Measurements from ENCODE around the gene CALHM3.
A peak's percentile ranks its signal among the peaks of the same experiment; 100 is the strongest.
"Not testable (repeated sequence)": the region's sequence is repeated elsewhere in the genome, so short reads cannot be mapped to it uniquely, and the experiment has no call there.

CALHM3 gene

DNA sequence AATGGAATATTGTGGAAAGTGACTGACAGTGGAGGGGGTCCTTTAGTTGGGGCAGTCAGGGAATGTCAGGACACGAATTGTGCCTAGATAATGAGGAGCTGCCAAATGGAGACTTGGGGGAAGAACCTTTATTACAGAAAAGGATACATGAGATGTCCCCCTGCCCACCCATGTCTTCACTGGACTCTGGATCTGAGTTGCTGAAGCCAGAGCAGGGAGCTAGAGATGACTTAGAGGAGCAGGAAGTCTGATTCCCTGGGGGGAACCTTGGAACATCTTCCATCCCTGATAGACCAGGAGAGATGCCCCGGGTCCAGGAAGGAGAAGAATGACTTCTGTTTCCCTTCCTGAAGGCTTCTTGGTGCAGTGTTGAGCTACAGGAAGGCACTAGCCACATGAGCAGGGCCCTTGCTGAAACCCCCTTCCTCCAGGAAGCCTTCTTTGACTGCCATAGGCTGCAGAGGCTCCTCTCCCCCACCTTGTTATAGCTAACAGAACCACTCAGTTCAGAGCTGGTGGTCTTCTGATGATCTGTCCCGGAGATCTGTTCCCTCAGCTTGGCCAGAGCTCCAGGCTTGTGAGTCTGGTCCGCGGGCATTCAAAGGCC, 13.7 kb upstream of the CALHM3 start:
- peak overlapping the region; percentile 75 for H3K4me3 Mint-ChIP-seq
- no peaks in the 10 kb centered on the region for H3K9me3 Mint-ChIP-seq
- peaks cover 38% of the 10 kb centered on the region for H3K4me1 Mint-ChIP-seq
- H3K27ac Mint-ChIP-seq = no peak overlapping the region
- no peak for DNase-seq (ENCODE audit: low spot score in 2 of 2)
- H3K36me3 Mint-ChIP-seq = no peaks in the 10 kb centered on the region
- ATAC-seq = no peak

DNA sequence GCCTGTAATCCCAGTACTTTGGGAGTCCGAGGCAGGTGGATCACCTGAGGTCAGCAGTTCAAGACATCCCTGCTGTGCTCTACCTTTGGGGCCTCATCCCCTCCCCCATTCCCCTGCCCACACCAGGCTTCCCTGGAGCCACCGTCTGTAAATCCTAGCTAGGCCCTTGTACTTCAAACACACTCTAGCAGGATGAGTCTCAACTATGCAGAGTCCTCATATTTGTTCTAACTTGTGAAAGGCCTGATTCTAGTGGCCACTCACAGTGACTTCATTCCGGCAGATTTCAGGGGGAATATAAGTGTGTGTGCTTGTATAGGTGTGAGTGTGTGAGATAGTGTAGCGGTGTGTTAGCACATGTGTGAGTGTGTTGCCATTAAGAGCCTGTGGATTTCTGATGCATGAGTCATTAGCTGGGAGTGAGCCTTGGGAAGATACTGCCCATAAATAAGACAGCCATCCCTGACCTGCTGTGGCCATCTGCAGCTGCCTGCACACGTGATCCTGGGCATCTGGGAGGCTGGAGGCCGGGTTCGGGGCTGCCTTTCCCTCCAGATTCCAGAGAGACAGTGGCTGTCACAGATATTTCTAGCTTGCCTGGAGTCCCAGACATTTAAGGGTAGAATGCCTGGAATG, 12.8 kb upstream of the CALHM3 start:
- H3K27ac Mint-ChIP-seq = peak overlapping the region; percentile 72
- H3K9me3 Mint-ChIP-seq = no peaks in the 10 kb centered on the region
- ATAC-seq (no peak), DNase-seq (ENCODE audit: low spot score in 2 of 2) (no peak)
- no peak overlapping the region for H3K4me3 Mint-ChIP-seq
- H3K4me1 Mint-ChIP-seq = peaks cover 38% of the 10 kb centered on the region
- no peaks in the 10 kb centered on the region for H3K36me3 Mint-ChIP-seq

DNA sequence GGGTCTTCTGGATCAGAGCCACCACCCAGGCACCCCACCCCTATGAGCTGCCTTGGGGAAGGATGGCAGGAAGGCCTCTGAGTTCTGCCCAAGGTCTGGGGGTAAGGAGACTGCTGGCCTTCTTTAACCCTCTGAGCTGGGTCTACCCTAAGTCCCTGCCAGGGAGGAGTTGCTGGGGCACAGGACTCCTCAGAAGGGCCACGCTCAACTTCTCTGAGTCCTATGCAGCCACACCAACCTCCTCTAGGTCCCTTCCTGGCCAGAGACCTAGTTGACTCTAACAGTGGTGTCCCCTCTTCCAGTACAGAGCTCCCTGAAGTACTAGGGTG, 11.9 kb upstream of the CALHM3 start:
- H3K36me3 Mint-ChIP-seq = no peaks in the 10 kb centered on the region
- peaks cover 38% of the 10 kb centered on the region for H3K4me1 Mint-ChIP-seq
- peak overlapping the region; percentile 72 for H3K27ac Mint-ChIP-seq
- DNase-seq (ENCODE audit: low spot score in 2 of 2) (no peak), ATAC-seq (peak; percentile 39)
- H3K4me3 Mint-ChIP-seq = no peak overlapping the region
- H3K9me3 Mint-ChIP-seq = no peaks in the 10 kb centered on the region

DNA sequence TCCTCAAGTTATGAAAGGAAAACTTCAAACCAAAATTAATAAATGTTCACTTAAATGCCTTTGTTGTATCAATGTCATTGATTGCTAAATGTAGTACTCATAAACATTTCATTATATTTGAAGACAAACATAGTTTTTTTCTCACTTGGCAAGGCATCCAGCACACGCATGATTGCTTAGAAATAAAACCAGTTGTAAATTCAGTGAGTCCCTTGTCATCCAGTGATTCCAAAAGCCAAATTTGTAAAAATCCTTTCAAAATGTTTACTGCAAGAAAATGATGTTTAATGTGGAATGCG, 8.3 kb upstream of the CALHM3 start:
- no peak overlapping the region for H3K27ac Mint-ChIP-seq
- ATAC-seq (no peak), DNase-seq (ENCODE audit: low spot score in 2 of 2) (no peak)
- H3K36me3 Mint-ChIP-seq = no peaks in the 10 kb centered on the region
- H3K9me3 Mint-ChIP-seq = no peaks in the 10 kb centered on the region
- no peak overlapping the region for H3K4me3 Mint-ChIP-seq
- H3K4me1 Mint-ChIP-seq = peaks cover 36% of the 10 kb centered on the region

DNA sequence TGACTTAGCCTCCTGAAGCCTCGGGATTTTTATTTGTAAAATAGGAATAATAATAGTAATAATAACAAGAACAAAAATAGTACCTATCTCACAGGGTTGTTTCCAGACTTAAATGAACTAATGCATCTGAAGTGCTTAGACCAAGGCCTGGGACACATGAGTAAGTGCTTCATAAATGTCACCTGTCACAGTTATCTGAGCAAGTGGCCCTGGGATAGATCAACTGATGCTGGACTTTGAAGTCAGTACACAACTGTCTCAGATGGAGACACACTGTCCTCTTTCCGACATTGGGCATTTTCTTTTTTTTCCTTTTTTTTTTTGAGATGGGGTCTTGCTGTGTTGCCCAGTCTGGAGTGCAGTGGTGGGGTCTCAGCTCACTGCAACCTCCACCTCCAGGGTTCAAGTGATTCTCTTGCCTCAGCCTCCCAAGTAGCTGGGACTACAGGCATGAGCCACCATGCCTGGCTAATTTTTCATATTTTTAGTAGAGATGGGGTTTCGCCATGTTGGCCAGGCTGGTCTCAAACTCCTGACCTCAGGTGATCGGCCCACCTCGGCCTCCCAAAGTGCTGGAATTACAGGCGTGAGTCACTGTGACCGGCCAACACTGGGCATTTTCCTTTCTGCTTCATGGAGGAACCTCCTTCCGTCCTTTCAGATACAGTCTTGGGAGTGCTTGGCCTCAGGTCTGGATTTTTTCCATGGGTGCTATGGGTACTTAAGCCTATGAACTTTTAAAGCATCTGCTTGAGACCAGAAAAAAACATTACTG, 7.8 kb upstream of the CALHM3 start:
- H3K9me3 Mint-ChIP-seq; H3K4me3 Mint-ChIP-seq; DNase-seq (ENCODE audit: low spot score in 2 of 2); H3K27ac Mint-ChIP-seq; H3K36me3 Mint-ChIP-seq; ATAC-seq: not testable (repeated sequence)
- H3K4me1 Mint-ChIP-seq = peaks cover 36% of the 10 kb centered on the region

DNA sequence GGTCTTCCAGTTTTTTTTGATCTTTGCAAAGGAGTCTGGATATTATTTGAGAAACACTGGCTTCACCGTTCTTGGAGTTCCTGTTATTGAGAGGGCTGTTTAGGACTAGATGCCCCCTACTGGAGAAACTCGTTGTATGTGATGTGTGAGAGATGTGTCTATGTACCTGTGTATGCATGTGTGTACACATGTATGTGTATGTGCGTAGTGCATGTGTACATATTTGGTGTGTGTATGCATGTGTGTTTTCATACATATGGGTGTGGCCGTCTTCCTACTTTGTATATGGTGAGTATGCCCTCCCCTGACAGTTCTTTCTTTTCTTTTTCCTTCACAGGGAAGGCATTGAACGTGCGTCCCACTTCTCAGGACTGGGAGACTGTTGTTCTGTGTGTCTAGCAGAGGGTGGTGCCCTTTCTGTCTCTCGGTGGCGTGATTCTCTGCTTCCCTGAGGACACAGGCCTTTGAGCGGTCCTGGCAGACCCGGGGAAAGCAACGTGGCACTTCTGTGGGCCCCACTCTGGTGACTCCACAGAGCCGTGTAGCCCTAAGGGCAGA, 3.0 kb upstream of the CALHM3 start:
- H3K4me3 Mint-ChIP-seq = no peak overlapping the region
- peaks cover 13% of the 10 kb centered on the region for H3K4me1 Mint-ChIP-seq
- no peaks in the 10 kb centered on the region for H3K9me3 Mint-ChIP-seq
- H3K36me3 Mint-ChIP-seq = no peaks in the 10 kb centered on the region
- ATAC-seq (peak; percentile 89), DNase-seq (ENCODE audit: low spot score in 2 of 2) (no peak)
- H3K27ac Mint-ChIP-seq = no peak overlapping the region

DNA sequence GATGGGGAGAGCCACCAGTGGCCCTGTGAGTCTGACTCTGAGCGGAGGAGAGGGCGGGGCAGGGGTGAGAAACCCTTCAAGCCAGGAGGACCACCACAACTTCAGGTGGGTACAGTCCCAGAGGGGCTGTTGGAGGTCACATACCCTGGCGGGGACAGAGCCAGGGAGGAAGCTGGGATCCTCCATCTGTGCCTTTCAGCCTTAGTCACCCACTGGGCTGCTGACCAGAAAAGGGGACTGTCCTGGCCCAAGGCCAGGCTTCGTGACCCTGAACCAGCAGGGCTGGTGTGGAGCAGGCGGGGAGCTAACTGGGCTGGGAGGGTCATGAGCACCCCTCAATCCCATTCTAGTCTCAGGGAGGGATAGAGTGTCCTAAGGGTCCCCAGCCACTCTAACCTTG, 1.5 kb upstream of the CALHM3 start:
- DNase-seq (ENCODE audit: low spot score in 2 of 2) (no peak), ATAC-seq (no peak)
- Mint-ChIP-seq H3K27ac (no peak overlapping the region), H3K4me3 (no peak overlapping the region), H3K9me3 (no peaks in the 10 kb centered on the region), H3K4me1 (peaks cover 15% of the 10 kb centered on the region), H3K36me3 (no peaks in the 10 kb centered on the region)

DNA sequence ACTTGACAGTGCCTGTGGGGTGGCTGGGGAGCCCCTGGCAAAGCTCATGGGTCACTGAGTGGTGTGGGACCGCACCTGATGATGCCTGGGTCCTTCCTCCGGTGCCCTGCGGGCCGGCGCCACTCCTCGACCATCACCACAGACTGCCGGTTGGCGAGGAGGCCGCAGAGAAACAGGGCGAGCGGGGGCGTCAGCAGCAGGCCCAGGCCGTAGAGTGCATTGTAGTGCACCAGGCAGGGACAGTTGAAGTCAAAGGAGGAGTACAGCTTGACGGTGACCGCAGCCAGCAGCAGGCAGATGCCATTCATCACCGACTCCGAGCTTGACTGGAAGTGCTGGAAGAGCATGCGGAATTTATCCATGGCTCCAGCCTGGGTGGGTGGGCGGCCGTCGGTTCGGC, 369 bp downstream of the CALHM3 start:
- H3K4me1 Mint-ChIP-seq = peaks cover 20% of the 10 kb centered on the region
- H3K4me3 Mint-ChIP-seq = no peak overlapping the region

DNA sequence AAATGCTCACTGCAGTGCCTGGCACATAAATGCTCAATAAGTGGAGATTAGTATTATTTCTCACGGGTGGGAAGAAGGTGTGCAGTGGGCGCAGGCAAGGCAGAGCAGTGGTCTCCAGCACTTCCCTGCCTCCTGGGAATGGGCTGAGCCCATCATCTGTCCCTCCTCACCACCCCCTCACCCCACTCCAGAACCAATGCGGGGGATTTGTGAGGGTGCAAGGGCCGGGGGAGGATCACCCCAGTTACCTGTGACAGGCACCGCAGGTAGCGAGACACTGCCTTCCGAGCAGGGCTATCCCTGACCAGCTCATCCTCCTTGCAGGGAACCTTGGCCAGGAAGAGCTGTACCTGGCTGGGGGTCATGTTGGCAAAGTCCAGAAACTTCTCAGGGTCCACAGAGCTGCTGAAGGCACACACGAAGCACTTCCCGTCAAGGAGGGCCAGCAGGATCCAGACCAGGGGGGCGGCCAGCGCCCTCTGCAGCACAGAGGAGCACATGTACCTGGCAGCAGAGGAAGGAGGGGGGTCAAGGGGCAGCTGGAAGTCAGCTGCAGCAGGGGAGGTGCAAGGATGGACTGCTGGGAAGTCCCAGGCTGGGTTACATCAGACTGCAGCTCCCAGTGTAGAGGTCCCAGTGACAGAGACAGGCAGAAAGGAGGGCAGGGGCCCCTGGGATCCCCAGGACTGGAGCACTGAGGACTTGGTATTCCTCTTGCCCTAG, 2.8 kb downstream of the CALHM3 start:
- Mint-ChIP-seq H3K36me3 (peaks cover 1% of the 10 kb centered on the region), H3K9me3 (no peaks in the 10 kb centered on the region), H3K4me3 (no peak overlapping the region), H3K27ac (no peak overlapping the region), H3K4me1 (peaks cover 25% of the 10 kb centered on the region)
- peak; percentile 55 for ATAC-seq
- no peak for DNase-seq (ENCODE audit: low spot score in 2 of 2)

More for the DNA sequence above, 369 bp downstream of the CALHM3 start:
- H3K9me3 Mint-ChIP-seq = no peaks in the 10 kb centered on the region
- H3K27ac Mint-ChIP-seq = no peak overlapping the region
- no peaks in the 10 kb centered on the region for H3K36me3 Mint-ChIP-seq
- ATAC-seq = no peak
- DNase-seq (ENCODE audit: low spot score in 2 of 2) = no peak

DNA sequence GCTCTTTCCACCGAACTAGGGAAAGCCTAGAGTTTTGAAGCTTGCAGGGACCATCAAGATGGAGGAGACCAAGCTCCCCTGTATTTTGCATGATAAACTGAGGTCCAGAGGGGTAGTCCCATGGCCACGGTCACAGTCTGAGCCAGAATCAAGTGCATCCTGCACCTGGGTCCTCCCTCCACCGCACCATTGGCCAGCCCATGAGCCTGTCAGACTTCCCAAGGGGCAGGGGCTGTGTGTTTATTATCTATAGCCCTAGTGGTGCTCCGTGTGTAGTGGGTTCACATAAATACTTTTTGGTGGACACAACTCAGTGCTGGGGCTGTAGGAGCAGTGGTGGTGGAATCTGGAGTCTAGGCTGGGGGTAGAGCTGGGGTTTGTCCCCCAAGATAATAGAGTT, 3.6 kb downstream of the CALHM3 start:
- peaks cover 33% of the 10 kb centered on the region for H3K4me1 Mint-ChIP-seq
- H3K36me3 Mint-ChIP-seq = peaks cover 5% of the 10 kb centered on the region
- no peaks in the 10 kb centered on the region for H3K9me3 Mint-ChIP-seq

DNA sequence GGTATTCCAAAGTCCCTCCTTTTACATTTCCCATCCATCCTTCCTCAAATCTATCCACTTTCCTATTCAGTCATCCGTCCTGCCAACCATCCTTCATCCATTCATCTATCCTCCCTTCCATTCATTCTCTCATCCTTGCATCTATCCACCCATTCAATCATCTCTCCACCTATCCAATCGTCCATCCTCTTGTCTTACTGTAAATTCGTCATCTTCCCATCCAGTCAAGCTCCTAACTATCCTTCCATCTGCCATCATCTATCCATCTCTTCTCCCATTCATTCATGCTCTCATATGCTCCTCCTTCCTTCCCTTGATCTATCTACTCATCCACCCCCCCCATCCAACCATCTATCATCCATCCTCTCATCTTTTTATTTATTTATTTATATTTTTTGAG, 5.0 kb downstream of the CALHM3 start:
- no peak overlapping the region for H3K4me3 Mint-ChIP-seq

More for the DNA sequence above, 3.6 kb downstream of the CALHM3 start:
- no peak for DNase-seq (ENCODE audit: low spot score in 2 of 2)
- no peak overlapping the region for H3K4me3 Mint-ChIP-seq
- ATAC-seq = no peak
- H3K27ac Mint-ChIP-seq = no peak overlapping the region

DNA sequence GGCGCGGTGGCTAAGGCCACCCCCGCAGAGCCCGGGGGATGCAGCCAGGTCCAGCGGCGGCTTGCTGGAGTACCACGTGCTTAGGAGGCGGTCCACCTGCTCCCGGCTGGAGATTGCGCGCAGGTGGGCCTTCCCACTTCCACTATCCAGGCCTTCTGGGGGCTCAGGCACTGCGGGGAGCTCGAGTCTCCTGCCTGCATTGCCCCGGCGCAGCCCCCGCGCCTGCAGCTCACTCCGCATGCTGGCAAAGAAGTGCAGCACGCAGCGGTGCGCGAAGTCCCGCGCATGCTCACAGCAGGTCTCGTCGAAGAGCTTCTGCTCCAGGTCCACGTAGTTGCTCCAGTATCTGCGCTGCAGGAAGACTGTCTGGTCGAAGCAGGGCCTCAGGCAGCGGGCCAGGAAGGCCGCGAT, 5.8 kb downstream of the CALHM3 start:
- Mint-ChIP-seq H3K36me3 (peaks cover 5% of the 10 kb centered on the region), H3K4me3 (no peak overlapping the region), H3K4me1 (peaks cover 44% of the 10 kb centered on the region), H3K27ac (no peak overlapping the region), H3K9me3 (no peaks in the 10 kb centered on the region)
- ATAC-seq (no peak), DNase-seq (ENCODE audit: low spot score in 2 of 2) (no peak)

More for the DNA sequence above, 5.0 kb downstream of the CALHM3 start:
- H3K27ac Mint-ChIP-seq = no peak overlapping the region
- H3K9me3 Mint-ChIP-seq = no peaks in the 10 kb centered on the region
- H3K4me1 Mint-ChIP-seq = peaks cover 44% of the 10 kb centered on the region
- peaks cover 5% of the 10 kb centered on the region for H3K36me3 Mint-ChIP-seq
- DNase-seq (ENCODE audit: low spot score in 2 of 2) (no peak), ATAC-seq (no peak)

DNA sequence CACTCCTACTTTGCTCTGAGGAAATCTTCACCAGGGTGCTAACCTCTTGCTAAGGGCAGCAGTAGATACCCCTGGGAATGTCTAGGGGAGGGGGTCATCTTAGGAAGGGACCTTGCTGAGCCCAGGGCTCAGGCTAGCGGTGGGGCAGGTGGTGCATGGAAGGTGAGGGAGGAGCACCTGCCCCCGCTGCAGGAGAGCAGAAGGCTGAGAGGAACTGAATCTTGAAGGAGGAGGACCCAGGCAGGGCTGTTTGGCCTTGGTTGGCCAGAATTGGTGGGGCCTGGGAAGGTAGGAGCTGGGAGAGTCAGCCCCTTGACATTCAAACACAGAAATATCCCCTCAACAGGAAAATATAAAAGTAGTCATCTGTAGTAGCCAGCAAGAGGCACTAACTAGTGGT, 7.0 kb downstream of the CALHM3 start:
- peaks cover 5% of the 10 kb centered on the region for H3K36me3 Mint-ChIP-seq
- no peaks in the 10 kb centered on the region for H3K9me3 Mint-ChIP-seq
- peak overlapping the region; percentile 97 for H3K27ac Mint-ChIP-seq
- DNase-seq (ENCODE audit: low spot score in 2 of 2) (peak in 1 of 2 donors; percentile 58), ATAC-seq (no peak)
- peaks cover 52% of the 10 kb centered on the region for H3K4me1 Mint-ChIP-seq
- peak overlapping the region; percentile 65 for H3K4me3 Mint-ChIP-seq

DNA sequence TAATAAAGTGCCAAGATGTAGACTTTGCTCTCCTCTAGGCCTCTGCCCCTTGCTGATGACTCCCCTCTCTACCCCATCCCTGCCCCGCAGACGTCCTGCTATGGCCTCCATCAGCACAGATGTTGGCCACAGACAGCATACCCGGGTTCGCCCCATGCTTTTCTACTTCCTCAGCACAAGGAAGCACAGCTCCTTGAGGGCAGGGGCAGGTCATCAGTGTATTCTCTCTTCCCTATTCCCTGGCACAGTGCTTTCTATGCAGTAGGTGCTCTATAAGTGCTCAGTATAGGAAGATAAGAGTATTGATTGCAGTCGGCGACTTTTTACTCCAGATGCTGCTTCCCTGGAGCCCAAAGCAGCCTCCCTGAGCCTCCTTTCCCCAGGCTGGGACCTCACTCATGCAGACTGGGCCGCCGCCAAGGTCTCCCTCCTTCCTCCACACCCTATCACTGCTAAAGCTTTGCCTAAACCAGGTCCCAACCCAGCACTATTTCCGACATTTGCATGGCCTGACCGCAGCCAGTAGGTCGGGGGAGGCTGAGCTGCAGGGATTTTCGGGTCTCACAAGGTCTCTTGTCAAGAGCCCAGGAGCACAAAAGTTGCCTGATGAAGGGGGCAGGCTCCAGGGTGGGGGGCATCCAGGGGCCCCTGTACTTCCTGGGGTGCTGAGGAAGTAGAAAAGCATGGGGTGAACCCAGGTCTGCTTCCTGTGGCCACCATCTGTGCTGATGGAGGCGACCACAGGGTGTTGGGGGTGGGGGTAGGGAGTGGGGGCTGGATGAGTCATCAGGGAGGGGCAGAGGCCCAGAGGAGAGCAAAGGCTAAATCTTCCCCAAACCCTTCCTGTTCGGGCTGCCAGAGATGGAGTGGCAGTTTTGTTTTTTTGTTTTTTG, 8.0 kb downstream of the CALHM3 start:
- Mint-ChIP-seq H3K36me3 (peaks cover 5% of the 10 kb centered on the region), H3K4me1 (peaks cover 52% of the 10 kb centered on the region)
- ATAC-seq = peak; percentile 91

More for the DNA sequence above, 8.0 kb downstream of the CALHM3 start:
- Mint-ChIP-seq H3K9me3 (no peaks in the 10 kb centered on the region), H3K4me3 (peak overlapping the region; percentile 65), H3K27ac (peak overlapping the region; percentile 97)
- DNase-seq (ENCODE audit: low spot score in 2 of 2) = peak; percentile 41 to 82
